NCI-H2029 treated with DMSO at 0.1 percent for 48 hours (cell line): Measurements from ENCODE around the gene IL18R1.
"Not testable (repeated sequence)": the region's sequence is repeated elsewhere in the genome, so short reads cannot be mapped to it uniquely, and the experiment has no call there.

Experiments
- DNase-seq: peaks from one replicate; lab custom pipeline; 2025; lab: John Stamatoyannopoulos, UW

Gene IL18R1, protein sequence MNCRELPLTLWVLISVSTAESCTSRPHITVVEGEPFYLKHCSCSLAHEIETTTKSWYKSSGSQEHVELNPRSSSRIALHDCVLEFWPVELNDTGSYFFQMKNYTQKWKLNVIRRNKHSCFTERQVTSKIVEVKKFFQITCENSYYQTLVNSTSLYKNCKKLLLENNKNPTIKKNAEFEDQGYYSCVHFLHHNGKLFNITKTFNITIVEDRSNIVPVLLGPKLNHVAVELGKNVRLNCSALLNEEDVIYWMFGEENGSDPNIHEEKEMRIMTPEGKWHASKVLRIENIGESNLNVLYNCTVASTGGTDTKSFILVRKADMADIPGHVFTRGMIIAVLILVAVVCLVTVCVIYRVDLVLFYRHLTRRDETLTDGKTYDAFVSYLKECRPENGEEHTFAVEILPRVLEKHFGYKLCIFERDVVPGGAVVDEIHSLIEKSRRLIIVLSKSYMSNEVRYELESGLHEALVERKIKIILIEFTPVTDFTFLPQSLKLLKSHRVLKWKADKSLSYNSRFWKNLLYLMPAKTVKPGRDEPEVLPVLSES

DNA sequence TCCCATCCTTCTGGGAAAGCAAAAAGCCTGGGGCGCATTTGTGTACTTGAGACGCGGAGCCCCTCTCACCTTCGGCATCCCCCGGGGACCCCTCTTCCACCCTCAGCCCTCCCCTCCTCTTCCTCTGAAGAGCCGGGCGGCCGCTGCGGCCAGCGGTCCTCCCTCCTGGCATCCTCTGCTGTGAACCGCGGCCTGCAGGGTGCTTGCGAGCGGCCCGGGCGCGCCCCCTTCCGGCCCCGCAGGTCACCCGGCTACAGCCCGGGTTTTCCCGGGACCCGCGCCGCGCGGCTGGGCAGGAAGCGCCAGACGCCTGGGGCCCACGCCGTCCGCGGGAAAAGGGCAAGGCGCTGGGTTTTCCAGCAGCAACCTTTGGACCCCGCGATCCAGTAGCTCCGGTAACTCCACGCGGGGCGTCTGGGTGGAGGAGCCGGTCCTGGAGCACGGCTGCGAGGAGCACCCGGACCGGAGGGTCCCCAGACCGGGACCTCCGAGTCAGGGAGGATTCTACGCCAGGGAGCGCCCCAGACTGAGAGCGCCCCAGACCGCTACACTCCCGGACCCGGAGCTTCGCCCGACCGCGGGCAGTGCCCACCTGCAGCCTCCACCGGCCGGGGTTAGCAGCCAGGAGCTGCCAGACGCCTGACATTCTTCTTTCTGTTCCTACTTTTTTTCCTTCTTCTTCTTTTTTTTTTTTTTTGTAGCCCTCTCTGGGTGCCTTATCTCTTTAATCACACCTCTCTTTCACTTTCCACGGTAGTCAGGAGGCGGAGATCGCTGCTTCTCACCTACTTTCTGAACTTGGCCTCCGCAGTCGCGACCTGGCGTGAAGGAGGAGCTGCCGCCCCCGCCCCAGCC lies at the start of gene IL18R1:
IL18R1 (plus strand) TSS at position 271 of the 855 bp plus-strand sequence. CDS start 6,865 bp downstream, outside the sequence.
- DNase-seq: no peak

DNA sequence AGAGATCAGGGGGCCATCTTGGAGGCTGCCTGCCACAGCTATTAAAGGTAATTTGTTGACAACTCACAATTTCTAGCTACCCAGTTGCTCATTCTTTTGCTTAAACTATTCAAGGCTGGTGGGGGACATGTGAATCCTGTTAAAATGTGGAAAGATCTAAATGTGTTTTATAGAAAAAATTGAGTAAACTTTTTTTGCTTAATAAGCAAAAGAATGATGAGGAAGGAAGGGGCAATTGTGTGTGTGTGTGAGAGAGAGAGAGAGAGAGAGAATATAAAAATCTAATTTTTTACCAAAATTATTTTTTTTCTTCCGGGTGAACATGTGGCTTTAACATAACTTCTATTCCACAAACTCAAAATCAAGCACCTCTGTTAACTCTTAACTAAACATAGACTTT lies 49.5 kb upstream of the IL18R1 start:
- DNase-seq: no peak

DNA sequence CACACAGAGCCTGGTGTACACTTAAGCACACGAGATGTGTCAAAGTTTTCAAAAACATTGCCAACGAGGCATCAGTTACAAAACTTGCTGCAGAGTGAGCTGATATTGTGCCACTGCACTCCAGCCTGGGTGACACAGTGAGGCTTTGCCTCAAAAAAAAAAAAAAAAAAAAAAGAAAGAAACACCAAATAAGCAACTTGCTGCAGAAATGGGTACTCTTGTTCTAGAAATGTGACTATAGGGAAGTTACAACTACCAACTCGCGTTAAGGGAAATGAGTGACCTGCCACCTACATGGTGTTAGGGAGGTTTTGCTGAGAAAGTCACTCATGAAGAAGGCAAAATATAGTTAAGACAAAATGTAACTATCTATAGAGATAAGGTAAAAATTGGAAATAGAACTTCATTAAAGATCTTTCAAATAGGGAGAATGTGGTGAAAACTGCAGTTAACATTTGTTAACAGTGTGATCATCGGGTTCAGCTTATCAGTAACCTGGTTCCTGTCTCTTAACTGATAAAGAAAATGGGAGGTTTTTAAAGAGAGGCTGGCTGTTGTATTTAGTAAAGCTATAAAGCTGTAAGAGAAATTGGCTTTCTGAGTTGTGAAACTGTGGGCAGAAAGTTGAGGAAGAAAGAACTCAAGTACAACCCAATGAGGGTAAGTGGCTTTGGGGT lies 44.5 kb upstream of the IL18R1 start, which contains the start of gene IL1RL1:
IL1RL1 (plus strand) TSS at position 600 of the 677 bp plus-strand sequence. CDS start 26,702 bp downstream, outside the sequence.
- DNase-seq: no peak

DNA sequence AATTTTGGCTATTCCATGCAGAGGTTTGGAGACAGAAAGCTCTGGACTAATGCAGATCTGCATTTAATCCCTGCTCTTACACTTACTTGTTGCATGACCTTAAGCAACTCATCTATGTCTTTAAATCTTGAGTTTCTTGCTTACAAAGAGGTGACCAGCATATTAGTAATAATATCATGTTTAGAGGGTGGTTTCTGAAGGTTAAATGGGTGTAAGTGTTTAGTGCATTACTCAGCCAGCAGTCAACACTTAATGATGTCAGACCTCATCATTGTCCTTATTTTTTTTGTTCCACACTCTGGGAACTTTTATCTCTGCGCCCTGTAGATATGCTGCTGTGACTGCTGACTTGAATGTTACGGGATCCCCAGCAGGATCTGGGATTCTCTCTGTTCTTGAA lies 42.6 kb upstream of the IL18R1 start:
- DNase-seq: no peak

DNA sequence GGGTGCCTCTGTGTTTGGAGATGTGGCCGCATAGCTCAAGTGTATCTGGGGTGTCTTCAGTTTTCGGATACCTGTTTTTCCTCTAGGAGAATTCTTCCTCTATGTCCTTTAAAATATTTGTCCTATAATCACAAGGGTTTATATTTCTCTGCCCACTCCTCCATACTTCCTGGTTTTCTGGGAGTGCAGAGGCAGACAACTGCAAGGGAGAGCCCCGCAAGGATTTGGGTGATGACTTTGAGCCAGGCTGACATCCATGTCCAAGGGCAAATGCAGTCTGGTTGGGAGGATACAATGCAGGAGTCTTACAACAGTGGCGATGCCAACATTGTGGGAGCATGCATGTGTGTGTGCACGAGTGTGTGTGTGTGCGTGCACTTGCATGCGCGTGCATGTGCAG lies 42.1 kb upstream of the IL18R1 start:
- no peak for DNase-seq

DNA sequence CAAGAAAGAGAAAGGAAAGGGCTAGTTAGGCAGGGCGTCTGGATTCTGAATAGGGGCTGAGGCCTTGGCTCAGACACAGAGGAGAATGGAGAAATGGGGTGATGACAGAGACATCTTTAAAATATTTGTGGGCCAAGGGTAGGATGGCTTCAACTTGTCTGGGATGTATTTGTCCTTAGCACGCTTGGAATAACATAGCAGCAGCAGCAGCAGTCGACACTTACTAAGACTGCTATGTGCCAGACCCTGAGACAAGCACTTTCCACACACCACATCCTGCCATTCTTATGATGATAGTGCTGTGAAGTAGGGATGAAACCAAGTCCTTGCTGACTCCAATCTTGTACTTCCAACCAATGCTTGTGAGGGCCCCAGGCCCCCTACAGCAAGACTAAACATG lies 41.6 kb upstream of the IL18R1 start:
- no peak for DNase-seq

DNA sequence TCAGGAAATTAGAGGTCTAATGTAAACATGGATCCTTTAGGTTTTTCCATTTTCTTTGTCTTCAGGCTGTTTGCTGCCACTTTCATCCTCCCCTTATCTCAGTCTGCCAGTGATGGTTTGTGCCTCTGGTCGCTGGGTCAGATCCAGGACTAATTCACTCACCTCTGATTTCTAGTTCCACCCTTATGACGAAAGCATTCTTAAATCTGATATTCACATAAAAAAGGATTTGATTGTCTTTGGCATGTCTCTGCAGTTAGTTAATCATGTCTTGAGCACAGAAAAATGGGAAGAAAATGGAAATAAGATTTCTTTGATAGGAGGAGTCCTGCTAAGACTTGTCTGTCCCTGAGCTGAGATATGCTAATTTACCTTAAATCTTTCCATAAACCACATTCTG lies 39.7 kb upstream of the IL18R1 start:
- no peak for DNase-seq

DNA sequence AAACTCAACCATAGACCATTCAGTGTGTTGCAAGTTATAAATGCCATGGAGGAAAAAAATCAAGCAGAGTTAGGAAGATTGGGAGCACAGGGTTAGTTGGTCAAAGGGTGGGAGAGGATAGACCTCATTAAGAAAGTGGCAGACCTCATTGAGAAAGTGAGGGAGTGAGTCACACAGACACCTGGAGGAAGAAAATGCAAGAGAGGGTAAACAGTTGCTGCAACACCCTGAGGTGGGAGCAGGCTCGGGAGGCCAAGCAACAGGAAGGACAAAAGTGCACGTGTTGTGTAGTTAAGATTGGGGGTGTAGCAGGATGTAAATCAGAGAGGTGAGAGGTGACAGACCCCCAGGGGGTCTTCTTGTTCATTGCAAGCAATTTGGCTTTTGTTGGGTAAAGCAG lies 37.9 kb upstream of the IL18R1 start:
- no peak for DNase-seq

DNA sequence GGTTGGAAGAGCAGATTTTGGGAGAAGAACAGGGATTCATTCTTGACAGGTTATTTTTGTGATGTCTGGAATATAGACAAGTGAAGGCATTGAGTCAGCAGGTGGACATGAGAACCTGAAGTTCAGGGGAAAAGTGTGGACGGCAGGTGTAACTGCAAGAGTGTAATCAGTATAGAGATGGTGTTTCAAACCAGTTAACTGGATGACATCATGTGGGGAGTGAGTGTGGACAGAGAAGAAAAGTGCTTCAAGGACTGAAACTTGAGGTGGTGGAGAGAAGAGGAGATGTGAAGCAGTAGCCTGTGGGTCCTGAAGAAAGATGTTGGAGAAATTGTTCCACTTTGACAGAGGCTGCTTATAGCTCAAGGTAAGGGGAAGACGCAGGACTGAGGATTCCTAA lies 37.2 kb upstream of the IL18R1 start:
- DNase-seq: no peak

DNA sequence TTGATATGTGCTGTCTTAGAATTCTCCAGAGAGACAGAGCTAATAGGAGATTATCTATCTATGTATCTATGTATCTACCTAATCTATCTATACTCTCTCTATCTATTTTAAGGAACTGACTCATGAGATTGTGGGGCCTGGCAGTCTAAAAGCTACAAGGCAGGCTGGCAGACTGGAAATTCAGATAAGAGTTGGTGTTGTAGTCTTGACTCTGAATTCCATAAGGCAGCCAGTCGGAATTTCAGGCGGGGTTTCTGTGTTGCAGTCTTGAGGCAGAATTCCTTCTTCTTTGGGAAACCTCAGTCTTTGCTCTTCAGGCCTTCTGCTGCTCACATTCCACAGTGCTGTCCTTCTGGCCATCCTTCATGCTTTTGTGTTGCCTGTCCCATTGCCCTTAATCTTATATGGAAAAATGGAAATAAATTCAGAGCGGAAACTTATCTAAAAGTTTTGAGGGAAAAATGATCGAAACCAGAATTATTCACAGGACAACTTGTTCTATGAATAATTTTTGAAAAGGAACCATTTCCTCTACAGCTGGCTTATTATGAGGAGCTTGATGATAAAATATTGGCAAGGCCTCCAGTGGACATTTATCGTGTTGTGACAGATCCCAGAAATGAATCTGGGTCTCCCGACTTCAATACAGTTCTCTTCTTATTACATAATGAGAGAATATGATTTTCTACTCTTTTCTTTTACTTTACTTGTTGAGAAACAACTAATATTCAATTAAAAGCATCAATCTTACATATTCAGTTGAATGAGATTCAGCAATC lies 33.5 kb upstream of the IL18R1 start:
- no peak for DNase-seq

DNA sequence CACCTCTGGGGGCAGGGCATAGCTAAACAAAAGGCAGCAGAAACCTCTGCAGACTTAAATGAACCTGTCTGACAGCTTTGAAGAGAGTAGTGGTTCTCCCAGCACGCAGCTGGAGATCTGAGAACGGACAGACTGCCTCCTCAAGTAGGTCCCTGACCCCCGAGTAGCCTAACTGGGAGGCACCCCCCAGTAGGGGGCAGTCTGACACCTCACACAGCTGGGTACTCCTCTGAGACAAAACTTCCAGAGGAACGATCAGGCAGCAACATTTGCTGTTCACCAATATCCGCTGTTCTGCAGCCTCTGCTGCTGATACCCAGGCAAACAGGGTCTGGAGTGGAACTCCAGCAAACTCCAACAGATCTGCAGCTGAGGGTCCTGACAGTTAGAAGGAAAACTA lies 30.7 kb upstream of the IL18R1 start:
- not testable (repeated sequence) for DNase-seq

DNA sequence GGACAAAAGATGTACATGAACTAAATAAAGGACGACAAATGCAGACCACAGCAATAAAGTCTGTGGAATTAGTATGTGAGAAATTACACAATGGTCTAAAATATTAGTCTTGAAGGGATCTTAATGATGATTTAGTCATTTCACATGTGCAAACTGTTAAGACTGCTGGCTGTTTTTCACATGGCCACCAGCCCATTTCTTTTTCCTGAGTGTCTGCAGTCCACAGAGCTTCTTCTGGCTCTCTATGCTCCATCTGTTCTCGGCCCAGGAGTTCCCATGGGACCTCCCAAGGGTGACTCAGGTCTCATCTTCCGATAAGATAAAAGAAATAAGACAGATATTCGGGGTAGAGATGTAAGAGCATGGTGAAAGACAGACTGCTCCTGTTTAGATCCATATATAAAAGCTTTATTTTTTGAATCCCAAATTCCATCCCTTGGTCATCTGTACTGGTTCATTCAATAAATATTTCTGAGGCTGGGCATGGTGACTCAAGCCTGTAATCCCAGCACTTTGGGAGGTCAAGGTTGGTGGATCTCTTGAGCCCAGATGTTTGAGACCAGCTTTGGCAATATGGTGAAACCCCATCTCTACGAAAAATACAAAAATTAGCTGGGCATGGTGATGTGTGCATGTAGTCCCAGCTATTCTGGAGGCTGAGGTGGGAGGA lies 24.1 kb upstream of the IL18R1 start:
- DNase-seq: no peak

DNA sequence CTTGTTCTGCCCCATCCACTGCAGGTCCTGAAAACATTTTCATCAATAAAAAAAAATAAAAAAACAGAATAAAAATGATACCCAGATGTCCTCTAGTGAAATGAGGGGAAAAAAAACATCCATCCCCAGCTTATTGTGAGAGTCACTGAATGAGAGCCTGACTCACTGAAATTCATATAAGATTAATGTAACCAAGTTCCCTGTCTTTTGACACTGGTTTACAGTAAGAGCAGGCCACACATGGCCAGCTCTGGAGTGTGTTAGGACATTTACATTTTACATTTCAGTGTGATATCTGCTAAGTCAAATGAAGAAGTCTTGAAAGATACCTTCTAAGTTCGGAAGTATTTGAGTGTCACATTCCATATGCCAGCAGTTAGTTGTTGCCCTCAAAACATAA lies 21.1 kb upstream of the IL18R1 start:
- DNase-seq: no peak

DNA sequence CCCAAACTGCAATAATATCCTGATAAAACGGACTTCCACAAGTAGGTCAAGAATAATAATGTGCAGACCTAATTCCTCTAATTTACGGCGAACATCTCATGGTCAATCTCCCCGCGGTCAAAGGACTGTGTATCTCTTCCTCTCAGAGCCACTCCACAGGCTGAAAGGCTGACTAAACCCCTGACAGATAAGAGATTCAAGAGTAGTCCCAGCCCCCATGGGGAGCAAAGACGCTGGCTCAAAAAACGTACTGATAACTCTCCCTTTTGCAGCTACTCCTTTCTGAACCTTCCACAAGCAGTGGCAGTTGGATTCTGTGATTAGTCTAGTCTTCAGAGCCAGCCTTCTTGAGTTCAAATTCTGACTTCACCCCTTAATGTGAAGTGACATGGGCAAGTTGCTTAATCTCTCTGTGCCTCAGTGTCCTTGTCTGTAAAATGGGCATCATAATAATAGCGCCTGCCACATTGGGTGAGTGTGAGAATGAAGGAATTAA lies 19.7 kb upstream of the IL18R1 start:
- DNase-seq: no peak

DNA sequence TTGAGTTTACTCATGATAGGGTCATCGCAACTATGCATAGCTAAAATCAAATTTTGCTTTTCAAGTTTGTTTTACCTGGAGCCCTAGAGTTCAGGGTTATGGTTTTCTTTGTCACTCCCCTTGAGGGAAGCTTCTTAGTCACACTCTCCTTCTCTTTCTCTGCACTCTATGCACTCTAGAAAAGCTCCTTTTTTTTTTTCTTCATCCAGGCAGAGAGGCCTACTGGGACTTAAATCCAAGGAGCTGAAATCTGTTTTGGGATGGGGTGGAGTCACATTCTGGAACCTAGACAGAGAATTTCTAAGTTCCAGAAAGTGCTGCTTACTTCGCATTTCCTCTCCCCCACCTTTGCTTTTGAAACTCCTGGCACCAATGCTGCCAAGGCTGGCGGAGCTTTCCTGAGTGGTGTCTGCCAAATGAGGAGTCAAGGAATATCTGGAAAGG lies 19.1 kb upstream of the IL18R1 start:
- no peak for DNase-seq

DNA sequence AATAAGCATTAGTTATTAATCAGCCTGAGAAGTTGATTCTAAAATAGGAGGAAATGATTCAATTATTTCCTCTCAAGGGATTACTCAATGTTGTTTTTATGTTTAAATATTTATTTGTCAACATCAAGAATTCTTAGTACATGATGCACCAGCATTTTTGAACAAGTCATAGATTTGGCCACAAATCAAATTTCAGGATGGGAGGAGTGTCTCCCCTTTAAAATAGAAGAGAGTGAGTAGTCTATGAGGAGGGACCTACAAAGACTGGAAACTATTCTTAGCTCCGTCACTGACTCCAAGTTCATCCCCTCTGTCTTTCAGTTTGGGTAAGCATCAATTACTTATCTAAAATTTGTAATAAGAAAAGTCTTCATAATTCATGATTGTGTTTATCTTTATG lies 18.6 kb upstream of the IL18R1 start:
- DNase-seq: no peak

DNA sequence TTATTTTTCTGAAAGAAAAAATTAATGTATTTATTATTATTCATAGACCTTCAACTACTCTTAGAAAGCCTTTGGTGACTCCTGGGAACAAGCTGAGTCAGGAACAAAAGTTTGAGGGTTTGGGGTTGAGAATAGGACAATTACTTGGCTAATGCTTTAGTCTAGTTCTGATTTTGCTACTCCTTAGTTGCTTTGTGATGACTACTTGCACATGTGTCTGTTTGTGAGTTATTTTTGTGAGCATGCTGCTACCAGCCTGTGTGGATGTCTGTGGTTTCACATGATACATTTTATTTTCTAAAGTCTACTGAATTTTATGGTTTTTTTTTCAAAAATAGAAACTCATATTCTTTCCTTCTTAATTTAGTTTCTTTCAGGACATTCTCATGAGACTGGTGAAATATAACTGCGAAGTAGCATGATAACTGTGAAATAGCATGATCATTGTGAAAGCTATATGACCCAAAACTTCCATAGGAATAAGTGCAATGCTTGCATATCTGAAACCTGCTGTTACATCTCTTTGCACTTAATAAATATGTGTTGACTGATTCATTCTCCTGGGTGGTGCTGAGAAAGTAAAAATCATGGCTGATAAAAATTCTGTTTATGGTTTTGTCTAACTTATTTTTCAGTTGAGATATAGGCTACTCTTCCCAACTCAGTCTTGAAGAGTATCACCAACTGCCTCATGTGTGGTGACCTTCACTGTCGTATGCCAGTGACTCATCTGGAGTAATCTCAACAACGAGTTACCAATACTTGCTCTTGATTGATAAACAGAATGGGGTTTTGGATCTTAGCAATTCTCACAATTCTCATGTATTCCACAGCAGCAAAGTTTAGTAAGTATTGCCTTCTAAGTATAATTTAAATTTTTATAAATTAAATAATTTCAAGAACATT lies 17.9 kb upstream of the IL18R1 start:
- no peak for DNase-seq

DNA sequence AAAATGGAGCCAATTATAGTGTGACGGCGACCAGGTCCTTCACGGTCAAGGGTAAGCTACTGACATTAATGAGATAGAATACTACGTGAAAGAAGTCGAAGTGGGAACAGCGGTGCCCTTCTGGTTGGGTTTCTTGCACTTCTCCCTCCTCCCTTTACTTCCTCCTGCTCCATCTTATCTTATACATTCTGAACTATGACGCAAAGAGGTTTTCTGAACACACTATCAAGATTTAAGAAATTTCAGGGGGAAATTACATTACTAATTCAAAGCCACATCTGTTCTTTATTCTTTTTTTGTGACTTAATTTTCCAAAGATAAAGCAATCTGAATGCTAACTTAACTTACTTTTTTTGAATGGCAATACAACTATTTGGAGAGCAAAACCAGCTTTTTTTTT lies 14.8 kb upstream of the IL18R1 start:
- DNase-seq: no peak

DNA sequence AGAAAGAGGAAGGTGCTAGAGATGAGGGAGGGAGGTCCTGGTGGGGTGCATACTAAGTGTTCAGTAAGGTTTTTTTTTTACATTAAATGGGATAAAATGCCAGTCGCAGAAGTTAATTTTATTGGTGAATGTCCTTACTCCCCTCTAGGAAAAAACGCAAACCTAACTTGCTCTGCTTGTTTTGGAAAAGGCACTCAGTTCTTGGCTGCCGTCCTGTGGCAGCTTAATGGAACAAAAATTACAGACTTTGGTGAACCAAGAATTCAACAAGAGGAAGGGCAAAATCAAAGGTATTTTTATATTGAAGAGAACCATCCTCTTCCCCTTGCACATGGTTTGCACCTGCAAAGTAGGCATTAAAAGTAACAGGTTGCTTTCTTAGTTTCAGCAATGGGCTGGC lies 12.7 kb upstream of the IL18R1 start:
- no peak for DNase-seq

DNA sequence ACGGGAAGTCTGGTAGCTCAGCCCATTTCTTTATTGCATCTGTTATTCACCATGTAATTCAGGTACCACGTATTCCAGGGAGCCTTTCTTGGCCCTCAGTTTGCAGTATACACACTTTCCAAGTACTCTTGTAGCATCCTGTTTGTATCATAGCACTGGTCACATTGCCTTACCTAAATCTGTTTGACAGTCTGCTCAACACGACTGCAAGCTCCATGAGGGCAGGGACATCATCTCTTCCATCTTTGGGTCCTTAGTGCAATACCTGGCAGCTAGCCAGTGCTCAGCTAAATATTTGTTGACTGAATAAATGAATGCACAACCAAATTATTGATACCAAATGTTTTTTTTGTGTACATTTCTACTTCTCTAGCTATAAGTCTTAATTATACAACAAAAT lies 11.2 kb upstream of the IL18R1 start:
- no peak for DNase-seq
